ENCODE measurements around the gene KRAS.

GRCh38 chr12:25262389-25263074 lies 11.8 kb upstream of the KRAS start:
- no peak for TF ChIP-seq EP300 (IDR thresholded peaks at IDR 0.05; ENCODE audit: low read depth in 2 of 2, low read length in 2 of 2)
- TF ChIP-seq EP300 (CRISPR knock-in tag; IDR thresholded peaks at IDR 0.05; ENCODE audit: borderline replicate concordance) = no peak
- no peak for TF ChIP-seq EZH2 (conservative IDR thresholded peaks at IDR 0.05; ENCODE audit: low read depth, low read length)
- no peak for TF ChIP-seq POLR2A (IDR thresholded peaks at IDR 0.05; ENCODE audit: insufficient read depth in 1 of 2, low read depth in 2 of 2, low read length in 2 of 2)
- TF ChIP-seq RBAK (CRISPR knock-in tag; IDR thresholded peaks at IDR 0.05) = no peak
